Spleen (tissue), 11 donors: ENCODE results near the gene ICE2. TPM values are rescaled to one million over a fixed set of nuclear protein-coding genes. Genes with fewer than 3 reads are reported as not detected.

Experiments used
- DNase-seq: peaks from one replicate; pipeline ENCODE4 v3.0.0-alpha.2; 2020
- H3K27ac ChIP-seq, 8 donors: fragments of 200-600 bp; sonication (generic) in 7 of 8; 1 replicate in 4 of 8; 2 replicates in 4 of 8; pipeline versions ENCODE4 v1.5.0 to v1.8.0; 2016 to 2021; ENCODE audit warnings: inconsistent platforms in 4 of 8, mild to moderate bottlenecking in 4 of 8, moderate library complexity in 1 of 8
- H3K27me3 ChIP-seq, 7 donors: fragments of 200-600 bp; sonication (generic) in 6 of 7; replicated peaks in 1 of 7; 1 replicate in 4 of 7; 2 replicates in 3 of 7; pipeline versions ENCODE4 v1.5.0 to v1.8.0; 2016 to 2021; ENCODE audit warnings: inconsistent platforms in 3 of 7, mild to moderate bottlenecking in 1 of 7
- H3K36me3 ChIP-seq, 6 donors: fragments of 200-600 bp; sonication (generic) in 5 of 6; 1 replicate in 4 of 6; 2 replicates in 2 of 6; pipeline versions ENCODE4 v1.5.0 to v1.8.0; 2016 to 2021; ENCODE audit warnings: inconsistent platforms in 2 of 6
- H3K4me1 ChIP-seq, 6 donors: fragments of 200-600 bp; sonication (generic) in 5 of 6; 1 replicate in 3 of 6; 2 replicates in 3 of 6; pipeline versions ENCODE4 v1.5.0 to v1.8.0; 2016 to 2021; ENCODE audit warnings: inconsistent platforms in 3 of 6
- H3K4me3 ChIP-seq, 8 donors: fragments of 200-600 bp; sonication (generic) in 7 of 8; 1 replicate in 4 of 8; 2 replicates in 4 of 8; pipeline versions ENCODE4 v1.5.0 to v1.8.0; 2016 to 2021; ENCODE audit warnings: inconsistent platforms in 4 of 8, mild to moderate bottlenecking in 4 of 8, moderate library complexity in 2 of 8
- H3K9me3 ChIP-seq, 8 donors: fragments of 200-600 bp; sonication (generic) in 7 of 8; 1 replicate in 4 of 8; 2 replicates in 4 of 8; pipeline versions ENCODE4 v1.5.0 to v1.8.0; 2016 to 2021; ENCODE audit warnings: inconsistent platforms in 4 of 8
- CTCF ChIP-seq, 11 experiments: fragments of 200-600 bp in 7 of 11; fragments of 450-650 bp in 4 of 11; sonication (generic) in 4 of 11; IDR thresholded peaks in 8 of 11; conservative IDR thresholded peaks in 3 of 11; 1 replicate in 7 of 11; 2 replicates in 4 of 11; pipeline versions ENCODE4 v1.4.0 to v1.8.0; 2016 to 2021; ENCODE audit warnings: antibody characterized with exemption in 11 of 11, inconsistent platforms in 4 of 11, mild to moderate bottlenecking in 1 of 11
- POLR2A ChIP-seq, 3 donors: fragments of 450-650 bp; IDR thresholded peaks; one replicate each; pipeline ENCODE4 v1.5.1; 2017; ENCODE audit warnings: antibody characterized with exemption in 3 of 3, mild to moderate bottlenecking in 1 of 3
- POLR2AphosphoS5 ChIP-seq, 3 donors: sonication (generic); formaldehyde crosslinking; IDR thresholded peaks; one replicate each; pipeline ENCODE4 v1.5.1; 2017; ENCODE audit warnings: antibody characterized with exemption in 3 of 3
- WGBS, 5 donors: extraction: QIAGEN DNeasy Blood & Tissue Kit in 3 of 5; methylation state at CpG; one replicate each; pipeline versions ENCODE4 v1.1.5 to v1.1.7; 2013 to 2018; 5-methylcytosine and 5-hydroxymethylcytosine counted together
- intact Hi-C: fragments of 100-400 bp; cut with DNase I; formaldehyde crosslinking; loops from one replicate; pipeline ENCODE4 v1.15.0; 2023; ENCODE audit warnings: low total_unique reads
- polyA plus RNA-seq, 3 donors: library from polyadenylated mRNA; stranded (reverse); fragments of 200-250 nt; gene quantifications; one replicate each; pipeline ENCODE4 v1.2.1, GENCODE V29; 2013
- total RNA-seq, 7 donors: library from RNA; depleted of rRNA in 3 of 7; stranded (reverse); fragments of >200 nt in 3 of 7; fragmentation: NEBNext Ultra II Directional in 4 of 7; extraction: Animal tissue kit (Norgen Biotek cat#: 25700) in 4 of 7; gene quantifications; one replicate each; pipeline versions ENCODE4 v1.1.0 to v1.2.1, GENCODE V29; 2016 to 2021
- donor health status: healthy with polysubstance abuse.
- donor health status: DM: no; HTN: no; CAD: no; lungs with moderate emphysema.
- donor health status: DM: no; HTN: no; CAD: no.
- donor health status: Bipolar disorder and iron deficiency.
- donor health status: healthy.
- donor health status: DM: no; HTN: no; CAD: no.
- donor health status: DM: yes; HTN: yes; CAD: no.

Gene ICE2
- total and polyA plus RNA-seq, 10 donors = 15.8 to 66.4 (median 46.9) TPM

- Histone ChIP-seq H3K27me3 (no peaks in the 10 kb centered on the region), H3K9me3 (no peaks in the 10 kb centered on the region), H3K4me3 (no peak overlapping the region), H3K4me1 (peaks cover 0 to 10% (median 0%) of the 10 kb centered on the region in 6 donors), H3K27ac (no peak overlapping the region), H3K36me3 (peaks cover 0 to 66% (median 38%) of the 10 kb centered on the region in 6 donors)
- 83 to 87% (median 84%) methylated on average over 2 of the region's 2 CpGs for WGBS, 5 donors
- intact Hi-C loops = no loop called here
- DNase-seq = no peak
- TF ChIP-seq POLR2AphosphoS5 (IDR thresholded peaks at IDR 0.05) (no peak), POLR2A (IDR thresholded peaks at IDR 0.05) (no peak), CTCF (IDR thresholded peaks at IDR 0.05 in 8 of 11, conservative IDR thresholded peaks at IDR 0.05 in 3 of 11) (no peak)
These were observed 24.1 kb downstream of the ICE2 start for GRCh38 chr15:60454824-60455223.

GRCh38 chr15:60448668-60449360 is 30.1 kb downstream of the ICE2 start:
- Histone ChIP-seq H3K36me3 (peaks cover 0 to 79% (median 40%) of the 10 kb centered on the region in 6 donors), H3K9me3 (no peaks in the 10 kb centered on the region), H3K4me3 (no peak overlapping the region), H3K27me3 (no peaks in the 10 kb centered on the region), H3K27ac (no peak overlapping the region), H3K4me1 (peaks cover 0 to 7% (median 0%) of the 10 kb centered on the region in 6 donors)
- intact Hi-C loops = no loop called here
- no peak for TF ChIP-seq POLR2AphosphoS5 (IDR thresholded peaks at IDR 0.05)
- no peak for TF ChIP-seq POLR2A (IDR thresholded peaks at IDR 0.05)
- TF ChIP-seq CTCF (IDR thresholded peaks at IDR 0.05 in 8 of 11, conservative IDR thresholded peaks at IDR 0.05 in 3 of 11) = no peak
- WGBS, 5 donors = 72 to 76% (median 74%) methylated on average over 5 of the region's 5 CpGs
- no peak for DNase-seq

GRCh38 chr15:60444289-60444912 is 34.5 kb downstream of the ICE2 start:
- Histone ChIP-seq H3K4me3 (no peak overlapping the region), H3K27me3 (no peaks in the 10 kb centered on the region), H3K4me1 (peaks cover 0 to 7% (median 0%) of the 10 kb centered on the region in 6 donors), H3K36me3 (peaks cover 0 to 58% (median 22%) of the 10 kb centered on the region in 6 donors), H3K27ac (no peak overlapping the region), H3K9me3 (no peaks in the 10 kb centered on the region)
- DNase-seq = no peak
- TF ChIP-seq POLR2A (IDR thresholded peaks at IDR 0.05) (no peak), CTCF (IDR thresholded peaks at IDR 0.05 in 8 of 11, conservative IDR thresholded peaks at IDR 0.05 in 3 of 11) (peak in 8 of 11 experiments; percentile 19 to 51 (median 36)), POLR2AphosphoS5 (IDR thresholded peaks at IDR 0.05) (no peak)
- 80 to 93% (median 85%) methylated on average over 6 of the region's 6 CpGs for WGBS, 5 donors
- intact Hi-C loops = no loop called here

- H3K36me3 ChIP-seq = peaks cover 0 to 58% (median 12%) of the 10 kb centered on the region in 6 donors
- DNase-seq = no peak
- H3K27ac ChIP-seq = no peak overlapping the region
- no peaks in the 10 kb centered on the region for H3K27me3 ChIP-seq
- peaks cover 0 to 7% (median 0%) of the 10 kb centered on the region in 6 donors for H3K4me1 ChIP-seq
- intact Hi-C loops = no loop called here
- H3K4me3 ChIP-seq = no peak overlapping the region
- no peaks in the 10 kb centered on the region for H3K9me3 ChIP-seq
- TF ChIP-seq CTCF (IDR thresholded peaks at IDR 0.05 in 8 of 11, conservative IDR thresholded peaks at IDR 0.05 in 3 of 11) (no peak), POLR2AphosphoS5 (IDR thresholded peaks at IDR 0.05) (no peak), POLR2A (IDR thresholded peaks at IDR 0.05) (no peak)
- WGBS, 5 donors = 85 to 96% (median 90%) methylated on average over 3 of the region's 3 CpGs
These were observed 36.2 kb downstream of the ICE2 start for GRCh38 chr15:60442763-60443162.
